Measurements from ENCODE around the gene FZR1. TPM values are rescaled to one million over a fixed set of nuclear protein-coding genes. Genes with fewer than 3 reads are reported as not detected.

FZR1 gene
- total and polyA plus RNA-seq, 2 of the 13 experiments (the other 11 are each of a cell fraction or from before 2014, with no cell fraction given), result 29.0 to 30.8 TPM

GRCh38 chr19:3481241-3482090, 24.6 kb upstream of the FZR1 start (continued):
- TF ChIP-seq MAZ (IDR thresholded peaks at IDR 0.05; ENCODE audit: borderline replicate concordance, low read depth, low read length) (no peak), MAZ (CRISPR knock-in tag; IDR thresholded peaks at IDR 0.05; ENCODE audit: low read depth) (peak; percentile 60), ZNF430 (CRISPR knock-in tag; IDR thresholded peaks at IDR 0.05) (peak; percentile 83; the same call in 1 of the 2 replicates), RELA (CRISPR knock-in tag; IDR thresholded peaks at IDR 0.05) (no peak), ZNF317 (CRISPR knock-in tag; IDR thresholded peaks at IDR 0.05) (peak; percentile 71; the same call in 1 of the 2 replicates), THAP8 (CRISPR knock-in tag; IDR thresholded peaks at IDR 0.05; ENCODE audit: borderline replicate concordance) (peak; percentile 96; the same call in 1 of the 2 replicates), TRIM22 (IDR thresholded peaks at IDR 0.05) (no peak), ZNF451 (CRISPR knock-in tag; IDR thresholded peaks at IDR 0.05) (peak; percentile 94; the same call in 1 of the 2 replicates), MLX (CRISPR knock-in tag; IDR thresholded peaks at IDR 0.05) (no peak), ARHGAP35 (CRISPR knock-in tag; IDR thresholded peaks at IDR 0.05; ENCODE audit: borderline replicate concordance) (peak; percentile 93), TEAD3 (CRISPR knock-in tag; optimal IDR thresholded peaks at IDR 0.05; ENCODE audit: borderline replicate concordance) (peak; percentile 28), THYN1 (CRISPR knock-in tag; IDR thresholded peaks at IDR 0.05; ENCODE audit: borderline replicate concordance, low read depth) (no peak), IRF1 (CRISPR knock-in tag; IDR thresholded peaks at IDR 0.05; ENCODE audit: low read depth) (peak; percentile 62; the same call in 1 of the 2 replicates), ZNF770 (CRISPR knock-in tag; IDR thresholded peaks at IDR 0.05) (peak; percentile 59; the same call in 1 of the 2 replicates), SALL1 (CRISPR knock-in tag; IDR thresholded peaks at IDR 0.05) (peak; percentile 89), ZNF652 (CRISPR knock-in tag; IDR thresholded peaks at IDR 0.05; ENCODE audit: borderline replicate concordance, low read depth) (no peak), CREM (IDR thresholded peaks at IDR 0.05) (no peak), CREM (CRISPR knock-in tag; IDR thresholded peaks at IDR 0.05) (no peak), POGK (CRISPR knock-in tag; conservative IDR thresholded peaks at IDR 0.05) (no peak), ZKSCAN1 (IDR thresholded peaks at IDR 0.05; ENCODE audit: low read length) (no peak), AKAP8 (CRISPR knock-in tag; IDR thresholded peaks at IDR 0.05) (peak; percentile 51; the same call in 1 of the 2 replicates), SRSF4 (IDR thresholded peaks at IDR 0.05; ENCODE audit: low read depth, low read length, poor library complexity, severe bottlenecking) (no peak)

All from HepG2 (cell line).